Activated CD4-positive, alpha-beta T cell treated with anti-CD3 and anti-CD28 coated beads, Interleukin-2, amount 10 ng/mL, durations not matched to agents 7 days and 5 days (primary cell): ENCODE measurements around the gene TTC7B. TPM values are rescaled to one million over a fixed set of nuclear protein-coding genes. Genes with fewer than 3 reads are reported as not detected.
"Not testable (repeated sequence)": the region's sequence is repeated elsewhere in the genome, so short reads cannot be mapped to it uniquely, and the experiment has no call there.

Experiments used
- CTCF ChIA-PET: fragments of 350-600 bp; sonication (Branson Sonifier 250); formaldehyde crosslinking; loops from one replicate; lab custom pipeline; 2021; ENCODE audit warnings: antibody characterized with exemption; lab: Charles Lee
- POLR2A ChIA-PET: fragments of 350-600 bp; sonication (Branson Sonifier 250); formaldehyde crosslinking; loops from one replicate; lab custom pipeline; 2021; ENCODE audit warnings: antibody characterized with exemption; lab: Charles Lee
- DNase-seq: peaks from one replicate; pipeline ENCODE4 v3.0.0-alpha.2; 2020
- H3K27ac Mint-ChIP-seq: one replicate; pipeline ENCODE4 v1.8.0; 2021; ENCODE audit warnings: mild to moderate bottlenecking, moderate library complexity, mixed read lengths
- H3K27me3 Mint-ChIP-seq: one replicate; pipeline ENCODE4 v1.8.0; 2021; ENCODE audit warnings: mixed read lengths
- H3K36me3 Mint-ChIP-seq: one replicate; pipeline ENCODE4 v1.8.0; 2021; ENCODE audit warnings: low read depth, mixed read lengths
- H3K4me1 Mint-ChIP-seq: one replicate; pipeline ENCODE4 v1.8.0; 2021; ENCODE audit warnings: mixed read lengths
- H3K4me3 Mint-ChIP-seq: one replicate; pipeline ENCODE4 v1.8.0; 2021; ENCODE audit warnings: mild to moderate bottlenecking, moderate library complexity, mixed read lengths
- H3K9me3 Mint-ChIP-seq: one replicate; pipeline ENCODE4 v1.8.0; 2021; ENCODE audit warnings: mixed read lengths
- total RNA-seq, 2 experiments: library from RNA; stranded (reverse); gene quantifications; one replicate each; pipeline ENCODE4 v1.2.3, GENCODE V29; 2021

TTC7B gene, protein sequence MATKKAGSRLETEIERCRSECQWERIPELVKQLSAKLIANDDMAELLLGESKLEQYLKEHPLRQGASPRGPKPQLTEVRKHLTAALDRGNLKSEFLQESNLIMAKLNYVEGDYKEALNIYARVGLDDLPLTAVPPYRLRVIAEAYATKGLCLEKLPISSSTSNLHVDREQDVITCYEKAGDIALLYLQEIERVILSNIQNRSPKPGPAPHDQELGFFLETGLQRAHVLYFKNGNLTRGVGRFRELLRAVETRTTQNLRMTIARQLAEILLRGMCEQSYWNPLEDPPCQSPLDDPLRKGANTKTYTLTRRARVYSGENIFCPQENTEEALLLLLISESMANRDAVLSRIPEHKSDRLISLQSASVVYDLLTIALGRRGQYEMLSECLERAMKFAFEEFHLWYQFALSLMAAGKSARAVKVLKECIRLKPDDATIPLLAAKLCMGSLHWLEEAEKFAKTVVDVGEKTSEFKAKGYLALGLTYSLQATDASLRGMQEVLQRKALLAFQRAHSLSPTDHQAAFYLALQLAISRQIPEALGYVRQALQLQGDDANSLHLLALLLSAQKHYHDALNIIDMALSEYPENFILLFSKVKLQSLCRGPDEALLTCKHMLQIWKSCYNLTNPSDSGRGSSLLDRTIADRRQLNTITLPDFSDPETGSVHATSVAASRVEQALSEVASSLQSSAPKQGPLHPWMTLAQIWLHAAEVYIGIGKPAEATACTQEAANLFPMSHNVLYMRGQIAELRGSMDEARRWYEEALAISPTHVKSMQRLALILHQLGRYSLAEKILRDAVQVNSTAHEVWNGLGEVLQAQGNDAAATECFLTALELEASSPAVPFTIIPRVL
- total RNA-seq, result 1 to 10 TPM; 2.7 to 2.9 TPM

DNA sequence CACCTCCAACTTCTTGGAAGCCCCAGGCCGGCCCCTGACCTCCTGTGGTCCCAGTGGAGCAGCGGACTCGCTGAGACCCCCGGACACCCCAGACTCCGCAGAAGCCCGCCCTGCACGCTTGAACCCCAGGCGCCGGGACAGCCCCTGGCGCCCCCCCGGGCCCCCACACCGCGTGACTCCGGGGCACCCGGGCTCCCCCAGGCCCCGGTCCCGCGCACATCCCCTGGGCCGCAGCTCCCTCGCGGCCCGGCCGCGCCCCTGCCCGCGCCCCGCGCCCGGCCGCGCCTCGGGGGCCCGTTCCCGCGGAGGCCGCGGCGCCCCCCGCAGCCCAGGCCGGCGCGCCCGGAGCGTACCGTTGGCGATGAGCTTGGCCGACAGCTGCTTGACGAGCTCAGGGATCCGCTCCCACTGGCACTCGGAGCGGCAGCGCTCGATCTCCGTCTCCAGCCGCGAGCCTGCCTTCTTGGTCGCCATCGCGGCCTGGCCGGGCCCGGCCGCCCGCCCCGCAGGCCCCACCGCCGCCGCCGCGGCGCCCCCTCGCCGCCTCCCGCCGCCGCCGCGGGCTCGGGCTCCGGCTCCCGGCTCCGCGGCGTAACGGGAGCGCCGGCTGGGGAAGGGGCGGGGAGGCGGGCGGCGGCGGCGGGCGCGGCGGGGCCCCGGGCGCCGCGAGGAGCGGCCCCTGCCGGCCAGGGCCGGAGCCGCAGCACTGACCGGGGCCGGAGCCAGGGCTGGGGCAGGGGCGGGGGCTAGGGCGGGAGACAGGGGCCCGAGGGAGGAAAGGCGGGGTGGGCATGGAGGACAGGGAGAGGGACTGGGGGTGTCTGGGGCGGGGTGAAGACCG, at the start of gene TTC7B:
TSS of gene TTC7B (minus strand) at position 609 of the 841 bp plus-strand sequence. CDS start at position 474, 135 bp downstream.
- CTCF ChIA-PET, result interaction anchor here (0.8 to 1.0 kb wide), 2 partner anchors 14 to 33 kb away, joined by 3 to 4 read pairs; no protein-coding TSS in a partner anchor
- no peak for DNase-seq
- Mint-ChIP-seq H3K4me1 (peaks cover 9% of the 10 kb centered on the region), H3K27me3 (peaks cover 23% of the 10 kb centered on the region), H3K9me3 (no peaks in the 10 kb centered on the region), H3K4me3 (peak within 1 kb of the TSS; percentile 58), H3K36me3 (no peaks in the 10 kb centered on the region), H3K27ac (no peak within 1 kb of the TSS)
- POLR2A ChIA-PET, result no interaction called here

DNA sequence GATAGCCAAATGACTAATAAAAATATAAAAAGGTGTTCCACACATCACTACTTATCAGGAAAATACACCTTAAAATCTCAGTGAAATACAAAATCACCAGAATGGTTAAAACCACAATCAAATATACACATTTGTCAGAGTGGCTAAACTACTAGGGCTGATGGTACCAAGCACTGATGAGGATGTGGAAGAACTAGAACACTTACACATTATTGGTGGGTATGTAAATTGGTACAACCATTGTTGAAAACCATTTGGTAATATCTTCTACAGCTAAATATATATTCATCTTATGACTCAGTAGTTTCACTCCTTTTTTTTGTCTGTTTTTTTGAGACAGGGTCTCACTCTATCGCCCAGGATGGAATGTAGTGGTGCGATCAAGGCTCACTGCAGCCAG, 48.5 kb upstream of the TTC7B start:
- DNase-seq, result no peak
- no peak overlapping the region for H3K4me3 Mint-ChIP-seq
- H3K4me1 Mint-ChIP-seq, result no peaks in the 10 kb centered on the region
- no peak overlapping the region for H3K27ac Mint-ChIP-seq
- no peaks in the 10 kb centered on the region for H3K27me3 Mint-ChIP-seq
- H3K9me3 Mint-ChIP-seq, result no peaks in the 10 kb centered on the region
- CTCF ChIA-PET, result no interaction called here
- POLR2A ChIA-PET, result no interaction called here
- H3K36me3 Mint-ChIP-seq, result peaks cover 26% of the 10 kb centered on the region

- H3K36me3 Mint-ChIP-seq, result peaks cover 12% of the 10 kb centered on the region
- H3K27ac Mint-ChIP-seq, result no peak overlapping the region
- H3K9me3 Mint-ChIP-seq, result no peaks in the 10 kb centered on the region
- H3K27me3 Mint-ChIP-seq, result no peaks in the 10 kb centered on the region
- H3K4me1 Mint-ChIP-seq, result peaks cover 2% of the 10 kb centered on the region
- POLR2A ChIA-PET, result no interaction called here
- CTCF ChIA-PET, result interaction anchor here (1.3 kb wide), 1 partner anchor 9 kb away, joined by 3 read pairs; no protein-coding TSS in a partner anchor
- DNase-seq, result no peak
- no peak overlapping the region for H3K4me3 Mint-ChIP-seq
Measured at GRCh38 chr14:90858511-90858910, 42.3 kb upstream of the TTC7B start.

GRCh38 chr14:90857866-90858265, 41.6 kb upstream of the TTC7B start:
- Mint-ChIP-seq H3K27me3 (no peaks in the 10 kb centered on the region), H3K36me3 (peaks cover 12% of the 10 kb centered on the region), H3K4me1 (peaks cover 2% of the 10 kb centered on the region), H3K27ac (no peak overlapping the region), H3K9me3 (no peaks in the 10 kb centered on the region), H3K4me3 (no peak overlapping the region)
- CTCF ChIA-PET, result interaction anchor here (1.3 kb wide), 1 partner anchor 9 kb away, joined by 3 read pairs; no protein-coding TSS in a partner anchor
- DNase-seq, result no peak
- POLR2A ChIA-PET, result no interaction called here

DNA sequence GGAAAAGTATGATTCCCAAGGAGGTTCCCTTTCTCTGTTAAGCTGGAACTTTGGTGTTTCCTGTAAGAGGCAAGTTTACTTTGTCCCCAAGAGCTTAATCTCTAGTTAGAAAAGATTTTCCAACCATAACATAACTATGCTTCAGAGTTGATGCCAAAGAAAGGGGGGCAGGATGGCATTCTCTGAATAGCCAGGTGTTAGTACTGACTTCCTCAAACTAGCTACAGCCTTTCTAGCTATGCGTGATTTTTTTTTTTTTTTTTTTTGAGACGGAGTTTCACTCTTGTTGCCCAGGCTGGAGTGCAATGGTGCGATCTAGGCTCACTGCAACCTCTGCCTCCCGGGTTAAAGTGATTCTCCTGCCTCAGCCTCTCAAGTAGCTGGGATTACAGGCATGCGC, 39.9 kb upstream of the TTC7B start:
- H3K27ac Mint-ChIP-seq, DNase-seq, H3K4me1 Mint-ChIP-seq, H3K27me3 Mint-ChIP-seq, H3K36me3 Mint-ChIP-seq, H3K4me3 Mint-ChIP-seq, POLR2A ChIA-PET, H3K9me3 Mint-ChIP-seq: not testable (repeated sequence)
- CTCF ChIA-PET, result interaction anchor here (1.1 kb wide), 1 partner anchor 47 kb away, joined by 5 read pairs; no protein-coding TSS in a partner anchor

DNA sequence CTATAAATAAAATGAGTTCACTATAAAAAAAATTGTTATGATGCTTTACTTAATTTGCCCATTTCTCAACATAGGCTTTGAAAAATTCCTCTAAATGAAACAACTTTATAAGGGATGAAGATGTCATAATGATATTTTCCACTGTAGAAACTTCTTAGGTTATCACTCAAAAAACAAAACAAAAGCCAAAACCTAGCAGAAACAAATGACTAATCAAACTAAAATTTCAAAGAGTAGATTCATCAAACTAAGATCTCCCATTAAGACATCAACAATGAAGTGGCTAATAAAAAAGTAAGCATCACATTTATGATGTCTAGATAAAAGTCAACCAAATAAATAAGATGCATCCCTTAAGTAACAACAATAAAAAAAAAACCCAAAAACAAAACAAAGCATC, 36.9 kb upstream of the TTC7B start:
- H3K4me3 Mint-ChIP-seq, result no peak overlapping the region
- POLR2A ChIA-PET, result no interaction called here
- no peaks in the 10 kb centered on the region for H3K27me3 Mint-ChIP-seq
- H3K9me3 Mint-ChIP-seq, result no peaks in the 10 kb centered on the region
- no peak for DNase-seq
- no peaks in the 10 kb centered on the region for H3K4me1 Mint-ChIP-seq
- no peak overlapping the region for H3K27ac Mint-ChIP-seq
- CTCF ChIA-PET, result no interaction called here
- H3K36me3 Mint-ChIP-seq, result peaks cover 3% of the 10 kb centered on the region

GRCh38 chr14:90851327-90852036, 35.3 kb upstream of the TTC7B start:
- CTCF ChIA-PET, result no interaction called here

DNA sequence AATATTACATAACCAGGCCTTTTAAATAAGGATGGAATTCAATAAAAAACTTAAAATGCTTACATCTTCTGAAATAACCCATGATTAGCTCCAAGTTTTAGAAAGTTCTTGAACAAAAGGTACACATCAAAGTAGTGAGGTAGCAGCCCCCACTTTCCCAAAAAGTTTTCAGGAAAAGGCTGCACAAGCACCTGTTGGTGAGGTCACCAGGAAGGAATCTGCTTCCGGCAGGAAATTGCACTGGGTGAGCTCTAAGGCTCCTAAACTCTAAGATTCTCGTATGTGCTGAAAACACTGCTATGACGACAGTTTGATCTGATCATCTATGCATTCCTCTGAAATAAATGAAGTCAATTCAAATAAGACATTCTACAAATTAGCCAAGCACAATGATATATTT, 34.3 kb upstream of the TTC7B start:
- ChIA-PET CTCF (no interaction called here), POLR2A (no interaction called here)
- Mint-ChIP-seq H3K4me3 (no peak overlapping the region), H3K36me3 (peaks cover 8% of the 10 kb centered on the region), H3K4me1 (no peaks in the 10 kb centered on the region), H3K27me3 (no peaks in the 10 kb centered on the region), H3K27ac (no peak overlapping the region), H3K9me3 (no peaks in the 10 kb centered on the region)
- DNase-seq, result no peak

More at GRCh38 chr14:90851327-90852036, 35.3 kb upstream of the TTC7B start:
- no peaks in the 10 kb centered on the region for H3K4me1 Mint-ChIP-seq
- DNase-seq, result no peak
- H3K27me3 Mint-ChIP-seq, result no peaks in the 10 kb centered on the region
- H3K27ac Mint-ChIP-seq, result no peak overlapping the region
- no peaks in the 10 kb centered on the region for H3K9me3 Mint-ChIP-seq
- POLR2A ChIA-PET, result no interaction called here
- H3K36me3 Mint-ChIP-seq, result peaks cover 8% of the 10 kb centered on the region
- H3K4me3 Mint-ChIP-seq, result no peak overlapping the region

DNA sequence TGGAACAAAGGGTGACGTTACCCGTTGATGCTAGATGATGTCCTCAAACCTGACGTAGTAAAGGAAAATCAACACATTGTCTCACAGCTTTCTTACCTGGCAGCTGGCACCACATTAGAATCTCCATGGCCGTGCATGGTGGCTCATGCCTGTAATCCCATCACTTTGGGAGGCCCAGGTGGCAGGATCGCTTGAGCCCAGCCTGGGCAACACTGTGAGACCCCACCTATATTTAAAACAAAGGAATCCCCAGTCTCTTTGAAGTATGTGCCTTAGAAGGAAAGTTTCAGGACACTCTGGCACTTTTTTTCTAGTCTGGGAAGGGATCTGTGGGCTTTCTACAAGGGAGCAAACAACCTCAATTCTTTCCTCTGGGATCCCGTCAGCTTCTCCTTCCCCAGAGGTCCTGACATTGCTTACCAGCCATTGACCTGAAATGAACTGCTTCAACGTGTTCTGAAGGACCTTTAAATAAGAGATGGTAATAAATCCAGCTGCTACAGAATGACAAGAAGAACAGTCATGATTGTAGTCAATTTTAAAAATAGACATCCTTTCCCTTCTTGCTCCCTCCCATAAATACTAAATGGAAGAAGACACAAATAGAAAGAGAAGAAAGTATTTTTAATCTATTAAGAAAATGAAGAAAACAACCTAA, 33.7 kb upstream of the TTC7B start:
- H3K4me3 Mint-ChIP-seq, result no peak overlapping the region
- no peak overlapping the region for H3K27ac Mint-ChIP-seq
- POLR2A ChIA-PET, result interaction anchor here (0.6 kb wide), 1 partner anchor 12 kb away, joined by 4 read pairs; no protein-coding TSS in a partner anchor
- no peaks in the 10 kb centered on the region for H3K27me3 Mint-ChIP-seq
- DNase-seq, result no peak
- peaks cover 8% of the 10 kb centered on the region for H3K36me3 Mint-ChIP-seq
- H3K9me3 Mint-ChIP-seq, result no peaks in the 10 kb centered on the region
- no peaks in the 10 kb centered on the region for H3K4me1 Mint-ChIP-seq
- CTCF ChIA-PET, result interaction anchor here (0.6 kb wide), 1 partner anchor 99 kb away, joined by 5 read pairs; no protein-coding TSS in a partner anchor

GRCh38 chr14:90848944-90849731, 32.9 kb upstream of the TTC7B start:
- no peak for DNase-seq
- ChIA-PET CTCF (interaction anchor here (0.6 to 1.5 kb wide), 2 partner anchors 13 to 100 kb away, joined by 5 to 7 read pairs; no protein-coding TSS in a partner anchor), POLR2A (interaction anchor here (0.6 kb wide), 1 partner anchor 13 kb away, joined by 4 read pairs; no protein-coding TSS in a partner anchor)
- Mint-ChIP-seq H3K27ac (no peak overlapping the region), H3K4me3 (no peak overlapping the region), H3K27me3 (no peaks in the 10 kb centered on the region), H3K9me3 (no peaks in the 10 kb centered on the region), H3K36me3 (peaks cover 8% of the 10 kb centered on the region), H3K4me1 (peaks cover 2% of the 10 kb centered on the region)

DNA sequence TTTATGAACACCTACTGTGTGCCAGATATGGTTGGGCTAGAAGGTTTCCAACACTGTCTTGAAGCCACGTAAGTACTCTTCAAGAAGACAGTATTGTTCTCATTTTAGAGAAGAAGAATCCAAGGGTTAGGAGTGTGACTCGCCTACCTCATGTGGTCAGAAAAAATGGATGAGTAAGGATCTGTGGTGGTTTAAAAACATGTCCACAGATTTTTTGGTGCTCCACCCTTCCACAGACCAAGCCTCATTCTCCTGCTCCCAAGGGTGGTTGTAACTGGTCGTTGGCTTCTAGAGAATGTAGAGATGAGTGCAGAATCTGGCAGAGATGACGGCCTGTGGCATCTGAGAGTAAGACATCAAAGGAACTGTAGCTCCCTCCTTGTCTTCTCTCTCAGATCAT, 30.3 kb upstream of the TTC7B start:
- ChIA-PET CTCF (interaction anchor here (1.1 kb wide), 1 partner anchor 20 kb away, joined by 3 read pairs; no protein-coding TSS in a partner anchor), POLR2A (no interaction called here)
- H3K9me3 Mint-ChIP-seq, result no peaks in the 10 kb centered on the region
- H3K36me3 Mint-ChIP-seq, result peaks cover 8% of the 10 kb centered on the region
- H3K27me3 Mint-ChIP-seq, result no peaks in the 10 kb centered on the region
- H3K4me1 Mint-ChIP-seq, result peaks cover 6% of the 10 kb centered on the region
- H3K27ac Mint-ChIP-seq, result no peak overlapping the region
- DNase-seq, result no peak
- no peak overlapping the region for H3K4me3 Mint-ChIP-seq
